Measurements from ENCODE around the gene SMIM29.

GRCh38 chr6:34267746-34268145, 18.9 kb upstream of the SMIM29 start:
- no peak for TF ChIP-seq SIN3A (IDR thresholded peaks at IDR 0.05; ENCODE audit: low read depth)
- TF ChIP-seq POLR2A (IDR thresholded peaks at IDR 0.05; ENCODE audit: borderline replicate concordance, extremely low read depth, insufficient read depth, insufficient read length): no peak
- no peak for TF ChIP-seq CTCF (IDR thresholded peaks at IDR 0.05 in 2 of 3, conservative IDR thresholded peaks at IDR 0.05 in 1 of 3; ENCODE audit: borderline replicate concordance in 1 of 3, insufficient read depth in 1 of 3, low read depth in 2 of 3, low read length in 2 of 3)
- TF ChIP-seq EZH2 (IDR thresholded peaks at IDR 0.05): no peak
- TF ChIP-seq POLR2AphosphoS5 (IDR thresholded peaks at IDR 0.05; ENCODE audit: low read depth, low read length): no peak
- TF ChIP-seq FOSL1 (IDR thresholded peaks at IDR 0.05; ENCODE audit: low read depth): no peak
- TF ChIP-seq EZH2phosphoT487 (IDR thresholded peaks at IDR 0.05; ENCODE audit: borderline replicate concordance): no peak
- TF ChIP-seq YY1 (IDR thresholded peaks at IDR 0.05; ENCODE audit: extremely low read depth, insufficient replicate concordance, low read depth, low read length): no peak
- no peak for TF ChIP-seq ZNF274 (IDR thresholded peaks at IDR 0.05; ENCODE audit: low read depth, low read length)
- TF ChIP-seq RAD21 (IDR thresholded peaks at IDR 0.05; ENCODE audit: low read depth): no peak
- TF ChIP-seq ATF3 (IDR thresholded peaks at IDR 0.05): no peak
